SU-DHL-6 (cell line): ENCODE results near the gene POLE.

Experiments
- H2AFZ ChIP-seq: fragments of 200-600 bp; sonication (generic); 2 replicates; pipeline ENCODE4 v1.6.1; 2014; ENCODE audit warnings: low read depth, mild to moderate bottlenecking, moderate library complexity, mixed read lengths, antibody characterized with exemption, low read length; ENCODE audit not compliant: severe bottlenecking
- H3F3A ChIP-seq: fragments of 200-600 bp; shearing (Covaris generic); 2 replicates; pipeline ENCODE4 v1.6.0; 2016; ENCODE audit warnings: antibody characterized with exemption, mild to moderate bottlenecking; ENCODE audit not compliant: insufficient read depth
- H3K27ac ChIP-seq: fragments of 200-600 bp; sonication (generic); 2 replicates; pipeline ENCODE4 v1.5.1; 2016; ENCODE audit warnings: low read depth, mild to moderate bottlenecking, low read length, moderate library complexity, mixed read lengths
- H3K27me3 ChIP-seq: fragments of 200-600 bp; sonication (generic), shearing (Covaris generic); 2 replicates; pipeline ENCODE4 v1.6.0; 2014; ENCODE audit warnings: mild to moderate bottlenecking, low read length
- H3K36me3 ChIP-seq: fragments of 200-600 bp; sonication (generic); 2 replicates; pipeline ENCODE4 v1.6.1; 2014; ENCODE audit warnings: mild to moderate bottlenecking, low read length, mixed read lengths
- H3K4me2 ChIP-seq: fragments of 300-600, 200-600 bp; shearing (Covaris generic), sonication (generic); 2 replicates; pipeline ENCODE4 v1.6.0; 2014; ENCODE audit warnings: low read length, low read depth, mild to moderate bottlenecking; ENCODE audit not compliant: poor library complexity, severe bottlenecking
- H3K4me3 ChIP-seq: fragments of 200-600 bp; sonication (generic); 2 replicates; pipeline ENCODE4 v1.5.1; 2014; ENCODE audit warnings: antibody characterized with exemption, low read length, mild to moderate bottlenecking, mixed read lengths; ENCODE audit not compliant: insufficient read depth, poor library complexity, severe bottlenecking
- H3K79me2 ChIP-seq: fragments of 200-600 bp; sonication (generic); 2 replicates; pipeline ENCODE4 v1.6.1; 2014; ENCODE audit warnings: mild to moderate bottlenecking, low read length, moderate library complexity; ENCODE audit not compliant: insufficient read depth
- H3K9ac ChIP-seq: fragments of 200-600 bp; sonication (generic); 2 replicates; pipeline ENCODE4 v1.7.0; 2014; ENCODE audit warnings: mild to moderate bottlenecking, low read length
- H3K9me2 ChIP-seq: fragments of 200-600 bp; sonication (generic); replicated peaks from 2 replicates; pipeline ENCODE4 v1.6.1; 2014; ENCODE audit warnings: low read length; ENCODE audit not compliant: insufficient read depth
- H3K9me3 ChIP-seq: fragments of 200-600 bp; sonication (generic); 2 replicates; pipeline ENCODE4 v1.6.1; 2014; ENCODE audit warnings: low read length, mixed read lengths; ENCODE audit not compliant: insufficient read depth
- H4K20me1 ChIP-seq: fragments of 200-600 bp; sonication (generic); 2 replicates; pipeline ENCODE4 v1.6.1; 2014; ENCODE audit warnings: low read depth, mild to moderate bottlenecking, antibody characterized with exemption, low read length, moderate library complexity, mixed read lengths
- CTCF ChIP-seq: fragments of 200-600 bp; sonication (generic); IDR thresholded peaks from one replicate; pipeline ENCODE4 v1.5.1; 2017; ENCODE audit warnings: antibody characterized with exemption, mild to moderate bottlenecking, low read length, moderate library complexity; ENCODE audit not compliant: insufficient read depth, poor library complexity, severe bottlenecking
- EZH2phosphoT487 ChIP-seq: fragments of 200-600 bp; sonication (generic), shearing (Covaris generic); conservative IDR thresholded peaks from 2 replicates; pipeline ENCODE4 v1.6.1; 2018; ENCODE audit warnings: mild to moderate bottlenecking, antibody characterized with exemption, low read length, moderate library complexity, mixed read lengths

POLE gene

GRCh38 chr12:132727091-132727794 is 40.1 kb upstream of the POLE start:
- Histone ChIP-seq H3K27me3 (no peaks in the 10 kb centered on the region), H2AFZ (no peak overlapping the region), H3K27ac (no peak overlapping the region), H3K9ac (no peak overlapping the region), H3K79me2 (no peaks in the 10 kb centered on the region), H3K9me3 (no peaks in the 10 kb centered on the region), H3K36me3 (peaks cover 30% of the 10 kb centered on the region), H3K9me2 (no peaks in the 10 kb centered on the region), H3K4me2 (no peak overlapping the region), H3F3A (peaks cover 24% of the 10 kb centered on the region), H4K20me1 (peaks cover 3% of the 10 kb centered on the region; the same call in 1 of the 2 replicates), H3K4me3 (no peak overlapping the region)
- TF ChIP-seq CTCF (no peak), EZH2phosphoT487 (no peak)

GRCh38 chr12:132726386-132726785 is 39.2 kb upstream of the POLE start:
- Histone ChIP-seq H3K27ac (no peak overlapping the region), H2AFZ (no peak overlapping the region), H3F3A (peaks cover 27% of the 10 kb centered on the region), H3K9me2 (no peaks in the 10 kb centered on the region), H3K79me2 (0 out of 2 replicates have a peak, but pooled peaks cover 3% of the 10 kb centered on the region), H3K36me3 (peaks cover 25% of the 10 kb centered on the region), H3K27me3 (no peaks in the 10 kb centered on the region), H4K20me1 (peaks cover 3% of the 10 kb centered on the region; the same call in 1 of the 2 replicates), H3K9ac (no peak overlapping the region), H3K9me3 (no peaks in the 10 kb centered on the region), H3K4me3 (no peak overlapping the region), H3K4me2 (no peak overlapping the region)
- TF ChIP-seq CTCF (no peak), EZH2phosphoT487 (no peak)

GRCh38 chr12:132724506-132725241 is 37.5 kb upstream of the POLE start:
- peaks cover 3% of the 10 kb centered on the region; the same call in 1 of the 2 replicates for H4K20me1 ChIP-seq
- no peak overlapping the region for H3K4me2 ChIP-seq
- TF ChIP-seq CTCF (no peak), EZH2phosphoT487 (no peak)
- no peaks in the 10 kb centered on the region for H3K9me2 ChIP-seq
- H3F3A ChIP-seq, result peaks cover 32% of the 10 kb centered on the region
- 0 out of 2 replicates have a peak, but pooled peaks cover 3% of the 10 kb centered on the region for H3K79me2 ChIP-seq
- H3K9me3 ChIP-seq, result no peaks in the 10 kb centered on the region
- H3K27ac ChIP-seq, result no peak overlapping the region
- H3K4me3 ChIP-seq, result no peak overlapping the region
- H3K36me3 ChIP-seq, result peaks cover 20% of the 10 kb centered on the region
- no peak overlapping the region for H2AFZ ChIP-seq
- H3K9ac ChIP-seq, result no peak overlapping the region
- no peaks in the 10 kb centered on the region for H3K27me3 ChIP-seq
